ENCODE results near the gene COL5A2.

Gene COL5A2

GRCh38 chr2:188983427-188984064 is 196.0 kb downstream of the COL5A2 start:
- H3K27ac ChIP-seq: no peak overlapping the region
- no peak overlapping the region for H3K4me3 ChIP-seq (IDR thresholded peaks at IDR 0.05; ENCODE audit: insufficient read depth, low read depth, low read length)
- no peak overlapping the region for H3K9ac ChIP-seq
- H2AFZ ChIP-seq (ENCODE audit: low read depth): no peak overlapping the region
- H4K20me1 ChIP-seq (ENCODE audit: insufficient read depth): no peaks in the 10 kb centered on the region
- H3K36me3 ChIP-seq (ENCODE audit: insufficient read depth): no peaks in the 10 kb centered on the region
- no peak overlapping the region for H3K4me2 ChIP-seq
- H3K27me3 ChIP-seq (ENCODE audit: insufficient read depth, low read depth): no peaks in the 10 kb centered on the region
- no peak for TF ChIP-seq CTCF (conservative IDR thresholded peaks at IDR 0.05; ENCODE audit: low read depth, low read length)
- no peaks in the 10 kb centered on the region for H3K79me2 ChIP-seq (ENCODE audit: insufficient read depth, low read depth)
- H3K4me1 ChIP-seq (ENCODE audit: low read depth, poor library complexity, severe bottlenecking): peaks cover 36% of the 10 kb centered on the region

All from KMS-11 (cell line).